ENCODE data around the gene NPHP4.

The NPHP4 gene

DNA sequence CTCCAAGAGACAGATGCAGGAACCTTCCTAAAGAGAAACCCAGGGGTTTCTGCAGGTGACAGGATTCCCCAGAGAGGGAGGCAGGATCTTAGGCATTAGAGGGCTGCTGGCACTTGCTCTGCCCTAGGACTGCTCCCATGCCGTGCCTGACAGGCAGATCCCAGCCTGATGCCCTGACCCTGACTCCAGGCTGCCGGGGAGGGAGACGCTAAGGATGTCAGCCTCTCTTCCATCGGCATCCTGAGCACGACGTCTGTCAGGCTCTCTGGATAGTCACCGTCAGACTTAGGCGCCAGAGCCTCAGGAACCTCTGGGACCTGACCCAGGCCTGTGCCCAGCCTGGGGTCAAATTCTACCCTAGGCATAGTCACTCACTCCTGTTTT lies 157.1 kb downstream of the NPHP4 start:
- Histone ChIP-seq H4K20me1 (ENCODE audit: control insufficient read depth, insufficient read depth, low read depth, low read length) (no peaks in the 10 kb centered on the region), H3K36me3 (ENCODE audit: control insufficient read depth, low read length) (no peaks in the 10 kb centered on the region), H3K9me3 (ENCODE audit: control insufficient read depth, insufficient read depth, low read length) (no peaks in the 10 kb centered on the region), H3F3A (ENCODE audit: control insufficient read depth, insufficient read depth) (no peaks in the 10 kb centered on the region), H3K4me1 (ENCODE audit: control insufficient read depth, low read length) (no peaks in the 10 kb centered on the region), H3K4me2 (ENCODE audit: low read length) (no peak overlapping the region), H3K9me2 (replicated peaks; ENCODE audit: control insufficient read depth, low read length) (no peaks in the 10 kb centered on the region), H3K27ac (ENCODE audit: low read depth, low read length) (no peak overlapping the region), H3K79me2 (ENCODE audit: control insufficient read depth, low read length) (no peaks in the 10 kb centered on the region), H3K27me3 (ENCODE audit: control insufficient read depth, low read length) (no peaks in the 10 kb centered on the region), H3K4me3 (ENCODE audit: low read length) (no peak overlapping the region)
- TF ChIP-seq, protein P1, sequence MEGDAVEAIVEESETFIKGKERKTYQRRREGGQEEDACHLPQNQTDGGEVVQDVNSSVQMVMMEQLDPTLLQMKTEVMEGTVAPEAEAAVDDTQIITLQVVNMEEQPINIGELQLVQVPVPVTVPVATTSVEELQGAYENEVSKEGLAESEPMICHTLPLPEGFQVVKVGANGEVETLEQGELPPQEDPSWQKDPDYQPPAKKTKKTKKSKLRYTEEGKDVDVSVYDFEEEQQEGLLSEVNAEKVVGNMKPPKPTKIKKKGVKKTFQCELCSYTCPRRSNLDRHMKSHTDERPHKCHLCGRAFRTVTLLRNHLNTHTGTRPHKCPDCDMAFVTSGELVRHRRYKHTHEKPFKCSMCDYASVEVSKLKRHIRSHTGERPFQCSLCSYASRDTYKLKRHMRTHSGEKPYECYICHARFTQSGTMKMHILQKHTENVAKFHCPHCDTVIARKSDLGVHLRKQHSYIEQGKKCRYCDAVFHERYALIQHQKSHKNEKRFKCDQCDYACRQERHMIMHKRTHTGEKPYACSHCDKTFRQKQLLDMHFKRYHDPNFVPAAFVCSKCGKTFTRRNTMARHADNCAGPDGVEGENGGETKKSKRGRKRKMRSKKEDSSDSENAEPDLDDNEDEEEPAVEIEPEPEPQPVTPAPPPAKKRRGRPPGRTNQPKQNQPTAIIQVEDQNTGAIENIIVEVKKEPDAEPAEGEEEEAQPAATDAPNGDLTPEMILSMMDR (IDR thresholded peaks at IDR 0.05; ENCODE audit: low read depth, low read length, poor library complexity, severe bottlenecking), result no peak
- TF ChIP-seq EZH2phosphoT487 (IDR thresholded peaks at IDR 0.05; ENCODE audit: borderline replicate concordance, low read length), result no peak

DNA sequence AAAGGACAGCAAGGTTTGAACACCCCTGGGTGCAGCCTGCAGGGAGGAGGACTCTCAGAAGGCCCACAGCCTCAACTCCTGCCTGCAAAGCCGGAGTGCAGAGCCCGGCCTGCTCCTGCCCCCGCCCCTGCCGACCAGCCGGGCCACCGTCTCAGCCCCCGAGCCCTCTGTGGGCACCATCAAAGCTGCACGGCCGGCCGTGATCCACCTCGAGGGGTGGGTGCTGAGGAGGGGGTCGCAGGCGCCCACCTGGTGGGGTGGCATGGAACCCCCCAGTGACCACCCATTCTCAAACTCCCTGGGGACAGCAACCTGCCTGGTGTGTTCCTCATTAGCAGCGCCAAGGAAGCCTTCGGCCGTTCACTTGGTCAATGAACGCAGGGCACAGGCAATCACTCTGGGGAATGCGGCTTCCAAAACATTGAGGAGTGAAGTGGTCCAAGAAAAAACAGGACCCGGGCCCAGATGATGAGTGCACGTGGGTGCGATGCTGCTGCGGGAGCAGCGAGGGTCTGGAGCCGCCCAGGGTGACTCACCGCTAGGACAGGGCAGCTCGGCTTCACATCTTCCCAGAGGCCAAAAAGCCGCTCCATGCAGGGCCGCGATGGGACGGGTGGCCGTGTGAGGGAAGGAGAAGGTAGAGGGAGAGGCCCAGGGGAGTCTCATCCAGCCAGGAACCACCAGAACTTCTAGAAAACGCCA lies 157.6 kb downstream of the NPHP4 start:
- no peaks in the 10 kb centered on the region for H4K20me1 ChIP-seq (ENCODE audit: control insufficient read depth, insufficient read depth, low read depth, low read length)
- no peaks in the 10 kb centered on the region for H3K79me2 ChIP-seq (ENCODE audit: control insufficient read depth, low read length)
- no peak overlapping the region for H3K4me2 ChIP-seq (ENCODE audit: low read length)
- no peaks in the 10 kb centered on the region for H3K36me3 ChIP-seq (ENCODE audit: control insufficient read depth, low read length)
- no peaks in the 10 kb centered on the region for H3K4me1 ChIP-seq (ENCODE audit: control insufficient read depth, low read length)
- H3K4me3 ChIP-seq (ENCODE audit: low read length), result no peak overlapping the region
- H3K27me3 ChIP-seq (ENCODE audit: control insufficient read depth, low read length), result no peaks in the 10 kb centered on the region
- TF ChIP-seq, protein P1 (IDR thresholded peaks at IDR 0.05; ENCODE audit: low read depth, low read length, poor library complexity, severe bottlenecking), result no peak
- no peak for TF ChIP-seq EZH2phosphoT487 (IDR thresholded peaks at IDR 0.05; ENCODE audit: borderline replicate concordance, low read length)
- no peak overlapping the region for H3K27ac ChIP-seq (ENCODE audit: low read depth, low read length)
- no peaks in the 10 kb centered on the region for H3K9me2 ChIP-seq (replicated peaks; ENCODE audit: control insufficient read depth, low read length)
- no peaks in the 10 kb centered on the region for H3K9me3 ChIP-seq (ENCODE audit: control insufficient read depth, insufficient read depth, low read length)
- H3F3A ChIP-seq (ENCODE audit: control insufficient read depth, insufficient read depth), result no peaks in the 10 kb centered on the region

DNA sequence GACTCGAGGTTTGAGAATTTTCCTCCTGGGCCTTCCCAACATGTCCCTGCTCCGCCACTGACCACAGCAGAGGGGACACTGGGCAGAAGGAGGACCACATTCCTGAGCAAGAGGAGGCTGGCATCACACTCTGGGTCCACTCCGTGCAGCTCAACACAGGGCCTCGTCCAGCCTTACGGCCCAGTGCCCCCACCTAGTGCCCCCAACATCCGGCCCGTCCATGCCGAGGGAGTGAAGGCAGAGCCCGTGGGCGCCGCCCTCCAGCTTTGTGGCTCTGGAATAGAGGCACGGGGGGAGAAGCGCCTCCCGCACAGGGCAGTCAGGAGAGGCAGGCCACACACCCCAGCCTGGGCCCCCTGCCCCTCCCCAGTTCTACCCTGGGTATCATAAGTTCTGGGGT lies 158.3 kb downstream of the NPHP4 start:
- TF ChIP-seq, protein P1 (IDR thresholded peaks at IDR 0.05; ENCODE audit: low read depth, low read length, poor library complexity, severe bottlenecking), result no peak
- no peak for TF ChIP-seq EZH2phosphoT487 (IDR thresholded peaks at IDR 0.05; ENCODE audit: borderline replicate concordance, low read length)
- Histone ChIP-seq H3F3A (ENCODE audit: control insufficient read depth, insufficient read depth) (no peaks in the 10 kb centered on the region), H3K9me3 (ENCODE audit: control insufficient read depth, insufficient read depth, low read length) (no peaks in the 10 kb centered on the region), H3K36me3 (ENCODE audit: control insufficient read depth, low read length) (no peaks in the 10 kb centered on the region), H3K4me3 (ENCODE audit: low read length) (no peak overlapping the region), H3K9me2 (replicated peaks; ENCODE audit: control insufficient read depth, low read length) (no peaks in the 10 kb centered on the region), H3K4me2 (ENCODE audit: low read length) (no peak overlapping the region), H3K27ac (ENCODE audit: low read depth, low read length) (no peak overlapping the region), H3K4me1 (ENCODE audit: control insufficient read depth, low read length) (no peaks in the 10 kb centered on the region), H3K79me2 (ENCODE audit: control insufficient read depth, low read length) (no peaks in the 10 kb centered on the region), H3K27me3 (ENCODE audit: control insufficient read depth, low read length) (no peaks in the 10 kb centered on the region), H4K20me1 (ENCODE audit: control insufficient read depth, insufficient read depth, low read depth, low read length) (no peaks in the 10 kb centered on the region)
